NCI-H146 treated with DMSO at 0.1 percent for 48 hours (cell line): ENCODE measurements around the gene ERVW-1.

Source experiments
- DNase-seq: peaks from one replicate; lab custom pipeline; 2025; ENCODE audit not compliant: unreplicated experiment; lab: John Stamatoyannopoulos, UW

Gene ERVW-1

DNA sequence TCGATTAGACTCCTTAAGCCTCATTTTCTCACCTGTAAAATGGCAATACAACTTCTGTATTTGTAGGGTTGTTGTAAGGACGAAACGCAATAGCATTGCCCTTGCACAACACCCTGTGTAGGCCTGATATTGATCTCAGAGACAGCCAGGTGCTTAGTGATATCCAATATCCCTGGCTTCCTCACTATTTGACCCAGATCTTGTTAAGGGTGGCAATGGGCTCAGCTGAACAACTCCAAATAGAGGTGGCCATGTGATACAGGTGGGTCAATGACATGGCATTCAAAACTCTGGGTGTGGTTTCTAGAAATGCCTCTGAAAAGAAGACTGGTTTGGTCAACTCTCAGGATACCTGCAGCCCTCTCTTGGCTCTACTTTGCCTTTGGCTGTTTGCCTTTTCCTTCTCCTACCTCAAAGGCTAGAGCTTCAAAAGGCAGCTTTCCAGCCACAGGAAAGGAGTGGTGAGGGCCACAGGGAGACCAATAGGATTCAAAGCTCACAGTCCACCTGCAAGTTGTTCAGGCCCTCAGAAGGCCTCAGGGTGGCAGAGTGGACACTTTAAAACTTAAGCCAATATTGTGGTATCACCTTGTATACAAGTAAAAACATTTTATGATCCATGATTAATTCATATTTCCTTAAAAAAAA, 45.3 kb downstream of the ERVW-1 start:
- DNase-seq, result no peak

DNA sequence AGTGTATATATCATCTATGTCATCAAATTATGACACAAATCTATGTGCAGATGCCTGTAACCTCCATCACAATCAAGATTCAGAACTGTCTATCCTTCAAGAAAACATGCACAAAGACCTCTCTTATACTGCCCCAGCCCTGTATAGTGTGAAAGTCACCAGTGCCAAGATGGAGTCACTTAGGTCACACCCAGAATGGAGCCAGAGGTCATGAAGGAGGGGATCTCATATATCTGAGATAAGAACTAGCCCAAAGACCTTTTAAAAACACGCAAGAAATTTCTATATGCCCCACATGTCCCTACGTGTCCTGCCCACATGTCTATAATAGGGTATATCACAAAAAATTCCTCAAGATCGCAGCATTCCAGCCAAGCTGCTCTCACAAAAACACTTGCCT, 50.6 kb downstream of the ERVW-1 start:
- no peak for DNase-seq

DNA sequence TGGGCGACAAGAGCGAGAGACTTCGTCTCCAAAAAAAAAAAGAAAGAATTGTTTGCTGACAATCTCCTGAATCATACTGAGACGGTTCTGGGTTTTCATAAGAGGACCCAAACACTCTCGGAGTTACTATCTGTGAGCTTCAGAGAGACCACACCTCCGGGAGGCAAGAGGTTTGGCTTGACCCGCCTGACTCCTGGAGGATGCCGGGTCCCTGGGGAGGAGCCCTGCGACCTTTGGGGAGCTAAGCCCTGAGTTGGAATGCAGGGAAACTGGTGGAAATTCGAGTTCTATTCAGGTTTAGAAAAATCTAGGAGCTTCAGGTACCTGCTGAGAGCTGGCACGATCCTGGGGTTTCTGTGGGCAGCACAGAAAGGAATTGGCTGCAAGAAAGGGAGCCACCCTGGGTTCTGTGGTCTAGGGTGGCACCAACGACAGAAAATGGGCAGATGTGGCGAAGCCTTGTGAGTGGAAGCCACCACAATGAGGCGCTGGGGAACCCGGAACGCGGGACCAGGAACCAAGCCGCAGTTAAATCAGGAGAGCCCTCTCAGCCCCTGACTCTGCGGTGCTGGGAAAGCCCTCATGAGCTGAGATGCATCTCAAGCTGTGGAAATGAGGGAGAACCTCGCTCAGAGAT, 52.3 kb downstream of the ERVW-1 start:
- peak; percentile 11 for DNase-seq

DNA sequence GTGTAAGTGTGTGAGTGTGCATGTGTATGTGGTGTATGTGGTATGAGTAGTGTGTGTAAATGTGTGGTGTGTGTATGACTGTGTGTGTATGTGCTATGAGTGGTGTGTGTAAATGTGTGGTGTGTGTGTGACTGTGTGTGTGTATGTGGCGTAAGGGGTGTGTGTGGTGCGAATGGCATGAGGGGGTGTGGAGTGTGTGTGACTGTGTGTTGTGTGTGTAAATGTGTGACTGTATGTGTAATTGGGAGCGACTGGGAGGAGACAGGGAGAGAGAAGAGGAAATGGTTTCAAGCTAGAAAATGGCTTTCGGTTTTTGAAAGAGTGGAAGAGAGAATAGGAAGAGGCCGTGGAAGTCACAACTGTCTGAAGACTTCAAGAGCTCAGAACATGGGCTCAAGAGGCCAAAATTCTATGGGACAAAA, 54.0 kb downstream of the ERVW-1 start:
- DNase-seq, result no peak

DNA sequence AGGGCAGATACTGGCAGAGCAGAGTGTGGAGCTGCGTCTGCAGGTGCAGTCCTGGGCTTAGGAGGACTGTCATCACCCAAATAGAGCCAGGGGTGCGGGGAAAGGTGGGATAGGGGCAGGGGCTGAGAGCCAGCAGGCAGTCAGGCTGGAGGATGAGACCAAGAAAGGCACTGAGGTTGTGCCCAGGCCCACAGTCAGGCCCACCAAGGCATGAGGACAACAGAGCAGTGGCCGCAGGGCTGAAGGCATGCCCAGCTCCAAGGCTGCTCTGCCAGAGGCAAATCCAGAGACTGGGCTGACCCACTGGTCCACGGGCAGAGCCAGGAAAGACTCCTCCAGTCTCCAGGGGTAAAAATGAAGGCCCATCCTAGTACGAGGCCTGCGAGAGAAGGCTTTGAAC, 54.8 kb downstream of the ERVW-1 start:
- no peak for DNase-seq

DNA sequence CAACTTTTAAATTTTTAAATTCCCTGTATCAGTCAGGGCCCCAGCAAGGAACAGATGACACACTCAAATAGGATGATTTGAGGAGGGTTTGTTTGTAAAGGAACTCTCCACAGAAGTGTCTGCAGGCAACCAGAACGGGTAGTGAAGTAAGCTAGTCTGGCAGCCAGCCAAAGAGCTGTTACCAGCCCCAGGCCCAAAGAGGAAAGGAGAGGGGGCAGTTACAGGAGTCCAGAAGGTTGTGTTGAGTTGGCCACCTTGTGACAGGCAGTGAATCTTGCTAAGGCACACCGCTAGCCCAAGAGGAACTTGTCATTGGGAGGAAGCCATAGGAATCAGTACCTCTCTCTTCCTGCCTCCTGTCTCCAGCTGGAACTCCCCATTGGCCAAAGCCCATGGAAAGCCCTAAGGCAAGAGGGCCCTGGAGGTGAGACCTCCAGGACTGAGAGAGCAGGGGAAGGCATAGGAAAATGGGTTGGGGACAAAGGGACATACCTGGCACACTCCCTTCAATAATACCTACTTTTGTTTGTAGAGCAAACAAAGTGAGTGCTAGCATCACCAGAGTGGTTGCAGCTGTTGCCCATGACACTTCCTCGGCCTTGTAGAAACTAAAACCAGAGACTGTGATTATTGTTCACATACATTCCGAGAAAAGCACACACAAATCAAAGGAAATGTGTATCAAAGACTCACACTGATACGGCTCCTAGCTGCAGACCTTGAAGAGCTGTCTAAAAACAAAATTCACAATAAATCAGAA, 55.9 kb downstream of the ERVW-1 start:
- peak; percentile 93 for DNase-seq
